NCI-H524 (cell line): ENCODE results near the gene PTBP3.
A peak's percentile ranks its signal among the peaks of the same experiment; 100 is the strongest.
"Not testable (repeated sequence)": the region's sequence is repeated elsewhere in the genome, so short reads cannot be mapped to it uniquely, and the experiment has no call there.

Experiments
- DNase-seq, 2 experiments: peaks; one replicate each; lab custom pipeline; 2025; lab: John Stamatoyannopoulos, UW

Gene PTBP3

DNA sequence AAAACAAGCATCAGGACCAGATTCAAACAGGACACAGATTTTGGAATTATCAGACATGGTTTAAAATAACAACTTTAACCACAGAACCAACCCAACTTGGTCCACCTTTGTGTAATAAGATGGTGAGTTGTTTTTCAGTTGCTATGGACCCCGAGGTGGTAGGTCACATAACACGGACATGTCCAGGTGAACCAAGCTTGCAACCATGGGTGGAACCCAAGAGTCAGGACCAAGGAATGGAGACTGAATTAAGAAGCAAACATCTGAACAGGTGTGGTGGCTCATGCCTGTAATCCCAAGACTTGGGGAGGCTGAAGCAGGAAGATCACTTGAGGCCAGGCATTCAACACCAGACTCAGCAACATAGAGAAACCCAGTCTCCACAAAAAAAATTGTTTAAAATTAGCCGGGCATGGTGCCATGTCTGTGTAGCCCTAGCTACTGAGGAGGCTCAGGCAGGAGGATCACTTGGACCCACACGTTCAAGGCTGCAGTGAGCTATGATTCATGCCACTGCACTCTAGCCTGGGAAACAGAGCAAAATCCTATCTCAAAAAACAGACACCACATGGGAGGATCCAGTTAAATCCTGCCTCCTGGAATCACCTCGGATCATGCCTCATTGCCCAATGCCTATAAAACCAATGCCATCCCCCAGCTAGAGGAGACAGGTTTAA lies 10.6 kb downstream of the PTBP3 start:
- DNase-seq = no peak

DNA sequence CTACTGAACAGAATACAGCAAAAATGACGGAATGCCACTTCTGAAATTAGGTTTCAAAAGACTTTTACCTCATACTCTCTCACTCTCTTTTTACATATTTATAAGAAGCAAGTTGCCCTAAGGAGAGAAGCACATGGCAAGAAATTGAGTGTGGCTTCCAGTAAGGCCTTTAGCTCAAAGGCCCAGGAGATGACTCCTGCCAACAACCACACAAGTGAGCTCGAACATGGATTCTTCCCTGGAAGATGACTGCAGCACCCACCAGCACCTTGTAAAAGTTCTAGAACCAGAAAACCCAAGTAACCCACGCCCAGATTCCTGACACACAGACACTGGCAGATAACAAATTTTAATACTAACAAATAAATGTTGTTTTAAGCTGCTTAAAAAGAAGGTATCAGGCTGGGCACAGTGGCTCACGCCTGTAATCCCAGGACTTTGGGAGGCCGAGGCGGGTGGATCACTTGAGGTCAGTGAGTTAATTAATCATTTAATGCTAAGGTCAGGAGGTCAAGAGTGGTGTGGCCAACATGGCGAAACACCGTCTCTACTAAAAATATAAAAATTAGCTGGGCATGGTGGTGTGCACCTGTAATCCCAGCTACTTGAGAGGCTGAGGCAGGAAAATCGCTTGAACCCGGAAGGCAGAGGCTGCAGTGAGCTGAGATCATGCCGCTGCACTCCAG lies 17.0 kb downstream of the PTBP3 start:
- DNase-seq = no peak

DNA sequence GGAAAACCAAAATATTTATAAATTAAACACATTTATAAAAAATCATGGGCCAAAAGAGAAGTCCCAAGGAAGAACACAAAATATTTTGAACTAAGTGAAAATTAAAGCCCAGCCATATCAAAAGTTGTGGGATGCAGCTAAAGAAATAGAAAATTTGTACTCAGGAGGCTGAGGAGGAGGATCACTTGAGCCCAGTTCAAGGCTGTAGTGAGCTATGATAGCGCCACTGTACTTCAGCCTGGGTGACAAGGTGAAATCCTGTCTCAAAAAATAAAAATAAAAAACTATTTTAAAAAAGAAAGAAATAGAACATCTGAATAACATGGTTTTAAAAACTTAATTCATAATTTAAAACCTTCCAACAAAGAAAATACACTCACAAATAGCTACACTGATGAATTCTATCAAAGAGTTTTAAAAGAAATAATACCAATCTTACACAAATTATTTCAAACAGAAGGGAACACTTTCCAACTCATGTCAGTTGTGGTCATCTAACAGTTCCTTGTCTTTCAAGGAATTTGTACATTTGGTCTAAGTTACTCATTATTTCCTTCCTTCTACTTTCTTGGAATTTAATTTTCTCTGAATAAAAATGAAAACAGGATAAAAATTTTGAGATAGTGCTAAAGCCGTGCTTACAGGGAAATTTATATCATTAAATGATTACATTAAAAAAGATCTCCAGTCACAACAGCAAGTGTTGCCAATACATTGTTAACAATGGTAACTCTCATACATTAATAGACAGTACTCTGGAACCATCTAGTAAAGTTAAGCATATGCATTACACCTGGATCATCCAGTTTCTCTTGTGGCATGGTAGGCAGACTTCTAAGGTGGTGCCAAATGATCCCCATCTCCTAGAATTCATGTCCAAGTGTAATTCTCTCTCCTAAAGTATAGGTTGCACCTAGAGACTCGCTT lies 17.8 kb downstream of the PTBP3 start:
- DNase-seq = no peak

DNA sequence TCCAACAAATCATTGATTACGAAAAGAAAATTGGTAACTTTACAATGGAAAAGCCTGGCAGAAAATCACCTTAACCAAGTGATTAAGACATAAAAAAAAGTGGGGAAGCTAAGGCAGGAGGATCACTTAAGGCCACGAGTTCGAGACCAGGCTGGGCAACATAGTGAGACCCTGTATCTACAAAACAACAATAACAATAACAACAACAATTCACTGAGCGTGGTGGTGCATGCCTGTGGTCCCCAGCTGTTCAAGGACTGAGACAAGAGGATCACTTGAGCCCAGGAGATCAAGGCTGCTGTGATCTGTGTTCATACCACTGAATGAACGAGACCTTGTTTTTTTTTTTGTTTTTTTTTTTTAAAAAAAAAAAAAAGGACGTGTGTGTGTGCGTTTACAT lies 21.3 kb downstream of the PTBP3 start:
- no peak for DNase-seq

DNA sequence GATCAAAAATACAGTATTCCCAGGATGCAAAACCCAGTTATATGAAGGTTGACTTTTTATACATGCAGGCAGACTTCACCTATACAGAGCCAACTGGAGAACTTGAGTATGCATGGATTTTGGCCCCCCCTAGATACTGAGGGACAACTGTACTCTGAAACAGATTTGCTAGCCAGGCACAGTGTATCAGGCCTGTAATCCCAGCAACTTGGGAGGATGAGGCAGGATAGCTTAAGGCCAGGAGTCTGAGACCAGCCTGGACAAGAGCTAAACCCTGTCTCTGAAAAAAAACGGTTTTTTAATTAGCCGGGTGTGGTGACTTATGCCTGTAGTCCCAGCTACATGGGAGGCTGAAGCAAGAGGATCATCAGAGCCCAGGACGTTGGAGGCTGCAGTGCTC lies 21.9 kb downstream of the PTBP3 start:
- DNase-seq = no peak

DNA sequence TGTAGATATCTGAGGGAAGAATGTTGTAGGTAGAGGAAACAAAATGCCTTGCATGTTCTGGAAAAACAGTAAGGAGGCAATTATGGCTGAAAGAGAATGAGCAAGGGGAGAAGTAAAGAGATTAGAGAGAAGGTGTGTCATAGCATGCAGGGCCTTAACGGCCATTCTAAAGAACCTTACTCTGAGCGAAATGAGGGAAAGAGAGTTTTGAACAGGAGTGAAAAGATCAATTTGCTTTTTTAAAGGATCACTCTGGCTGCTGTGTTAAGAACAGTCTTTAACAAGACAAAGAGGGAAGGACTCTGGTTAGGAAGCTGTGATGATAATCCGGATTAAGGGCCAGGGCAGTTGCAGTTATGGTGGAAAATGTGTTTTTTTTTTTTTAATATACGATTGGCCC lies 22.6 kb downstream of the PTBP3 start:
- DNase-seq = peak in 1 of 2 experiments; percentile 68

DNA sequence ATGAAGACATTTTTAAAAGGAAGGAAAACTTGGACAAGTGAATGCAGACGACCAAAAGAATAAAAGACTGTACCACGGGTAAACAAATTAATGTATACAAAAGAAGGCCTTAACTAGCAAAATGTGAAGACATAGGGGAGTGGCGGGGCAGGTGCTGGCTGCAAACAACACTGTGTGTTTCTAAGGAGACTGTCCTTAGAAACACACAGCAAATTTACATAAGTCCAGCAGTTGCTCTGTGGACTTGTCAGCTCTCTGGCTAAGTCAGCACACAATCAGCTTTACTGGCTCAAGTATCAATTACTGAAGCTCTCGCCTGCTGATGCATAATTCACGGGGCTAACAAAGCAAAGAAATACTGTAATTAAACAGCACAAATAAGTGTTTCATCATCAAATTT lies 24.8 kb downstream of the PTBP3 start:
- peak in 1 of 2 experiments; percentile 82 for DNase-seq

DNA sequence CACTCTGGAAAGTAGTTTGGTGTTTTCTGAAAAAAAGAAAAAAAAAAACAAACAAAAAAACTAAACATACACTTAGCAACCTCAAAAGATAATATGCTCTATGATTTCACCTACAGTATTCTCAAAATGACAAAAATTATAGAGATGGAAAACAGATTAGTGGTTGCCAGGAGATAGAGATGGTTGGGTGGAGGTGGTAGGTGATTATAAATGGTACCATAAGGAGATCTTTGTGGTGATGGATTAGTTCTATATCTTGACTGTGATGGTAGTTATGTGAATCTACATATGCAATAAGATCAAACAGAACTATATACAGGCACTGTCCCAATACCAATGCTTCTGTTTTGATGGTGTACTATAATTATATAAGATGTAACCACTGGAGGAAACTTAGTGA lies 32.0 kb downstream of the PTBP3 start:
- DNase-seq = no peak

DNA sequence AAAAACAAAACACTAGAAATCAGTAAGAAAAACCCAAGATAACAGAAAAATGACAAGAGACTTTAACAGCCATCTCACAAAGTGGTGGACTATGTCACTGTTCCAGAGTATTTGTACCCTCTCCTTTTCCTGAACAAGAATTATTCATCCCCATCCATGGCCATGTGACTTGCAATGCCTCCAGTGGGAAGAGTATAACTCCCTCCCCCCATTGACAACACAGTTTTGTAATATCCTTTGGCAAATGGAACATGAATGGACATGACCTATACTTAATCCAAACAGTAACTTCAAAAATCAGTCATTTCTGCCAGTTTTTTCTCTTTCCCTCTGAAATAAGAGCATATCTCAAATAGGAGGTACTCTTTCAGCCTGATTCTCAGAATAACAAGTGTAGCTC lies 33.9 kb downstream of the PTBP3 start:
- DNase-seq = no peak

DNA sequence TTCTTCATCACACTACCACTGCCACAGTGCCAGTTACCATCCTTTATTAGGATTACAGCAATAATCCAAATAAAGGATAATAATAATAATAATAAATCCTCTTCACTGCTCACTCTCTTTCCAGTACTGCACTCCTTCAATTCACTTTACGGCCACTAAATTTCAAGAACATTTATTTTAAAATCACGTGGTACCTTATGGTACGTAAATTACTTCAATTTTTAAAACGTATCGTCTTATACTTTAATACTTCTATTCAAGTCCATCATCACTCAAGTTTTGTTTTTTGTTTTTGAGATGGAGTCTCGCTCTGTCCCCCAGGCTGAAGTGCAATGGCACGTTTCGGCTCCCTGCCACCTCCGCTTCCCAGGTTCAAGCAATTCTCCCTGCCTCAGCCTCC lies 36.5 kb downstream of the PTBP3 start:
- no peak for DNase-seq

DNA sequence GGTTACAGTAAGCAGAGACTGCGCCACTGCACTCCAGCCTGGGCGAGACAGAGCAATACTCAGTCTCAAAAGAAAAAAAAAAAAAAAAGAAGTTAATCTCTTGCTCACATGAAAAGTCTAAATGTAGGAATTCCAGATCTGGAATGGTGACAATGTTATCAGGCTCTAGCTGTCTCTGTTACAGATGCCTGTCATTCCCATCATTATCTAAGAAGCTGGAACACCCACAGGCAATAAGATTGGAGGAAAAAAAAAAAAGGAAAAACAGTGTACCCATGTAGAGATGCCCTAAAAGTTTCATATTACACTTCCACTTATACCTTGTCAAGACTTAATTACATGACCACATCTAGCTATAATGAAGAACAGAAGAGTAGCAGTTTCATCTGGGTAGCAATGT lies 38.2 kb downstream of the PTBP3 start:
- DNase-seq = no peak

DNA sequence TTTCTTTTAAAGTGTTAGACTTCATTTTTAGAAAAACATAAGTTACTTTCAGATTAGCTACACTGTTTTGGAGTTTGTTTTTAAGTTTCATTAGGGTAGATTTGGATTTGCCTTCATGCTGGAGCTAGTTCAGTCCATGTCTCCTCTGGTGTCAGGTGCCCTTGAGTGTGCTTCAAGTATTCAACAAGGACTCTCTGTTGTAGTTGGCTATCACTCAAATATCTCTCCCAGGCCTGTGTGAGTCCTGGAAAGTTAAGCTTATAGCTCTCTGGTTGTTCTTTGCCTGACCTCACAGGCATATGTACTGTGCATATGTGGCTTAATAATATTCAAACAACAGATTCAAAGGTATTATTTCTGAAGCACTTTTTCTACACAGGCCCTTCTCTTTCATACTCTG lies 45.4 kb downstream of the PTBP3 start:
- peak in 1 of 2 experiments; percentile 14 for DNase-seq

DNA sequence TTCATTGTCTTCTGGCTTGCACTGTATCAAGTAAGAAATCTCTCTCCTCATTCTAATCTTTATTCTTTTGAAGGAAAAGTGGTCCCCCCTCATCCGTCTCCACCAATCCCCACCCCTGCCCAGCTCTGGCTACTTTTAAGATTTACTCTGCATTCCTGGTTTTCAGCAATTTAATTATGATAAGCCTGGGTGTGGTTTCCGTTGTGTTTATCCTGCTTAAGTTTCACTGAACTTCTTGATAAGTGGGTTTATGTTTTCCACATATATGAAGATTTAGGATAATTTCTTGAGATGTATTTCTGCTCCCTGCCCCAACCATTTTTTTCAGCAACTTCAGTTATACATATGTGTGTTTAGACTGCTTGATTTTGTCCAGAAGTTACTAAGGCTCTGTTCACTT lies 46.5 kb downstream of the PTBP3 start:
- DNase-seq = no peak

DNA sequence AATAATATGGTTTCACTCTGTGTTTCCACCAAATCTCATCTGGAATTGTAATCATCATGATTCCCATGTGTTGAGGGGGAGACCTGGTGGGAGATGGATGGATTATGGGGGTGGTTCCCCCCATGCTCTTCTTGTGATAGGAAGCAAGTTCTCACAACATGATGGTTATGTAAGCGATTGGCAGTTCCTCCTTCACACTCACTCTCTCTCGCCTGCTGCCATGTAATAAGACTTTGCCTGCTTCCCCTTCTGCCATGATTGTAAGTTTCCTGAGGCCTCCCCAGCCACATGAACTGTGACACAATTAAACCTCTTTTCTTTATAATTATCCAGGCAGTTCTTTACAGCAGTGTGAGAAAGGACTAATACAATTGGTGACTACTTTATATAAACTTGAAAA lies 48.4 kb downstream of the PTBP3 start:
- no peak for DNase-seq

DNA sequence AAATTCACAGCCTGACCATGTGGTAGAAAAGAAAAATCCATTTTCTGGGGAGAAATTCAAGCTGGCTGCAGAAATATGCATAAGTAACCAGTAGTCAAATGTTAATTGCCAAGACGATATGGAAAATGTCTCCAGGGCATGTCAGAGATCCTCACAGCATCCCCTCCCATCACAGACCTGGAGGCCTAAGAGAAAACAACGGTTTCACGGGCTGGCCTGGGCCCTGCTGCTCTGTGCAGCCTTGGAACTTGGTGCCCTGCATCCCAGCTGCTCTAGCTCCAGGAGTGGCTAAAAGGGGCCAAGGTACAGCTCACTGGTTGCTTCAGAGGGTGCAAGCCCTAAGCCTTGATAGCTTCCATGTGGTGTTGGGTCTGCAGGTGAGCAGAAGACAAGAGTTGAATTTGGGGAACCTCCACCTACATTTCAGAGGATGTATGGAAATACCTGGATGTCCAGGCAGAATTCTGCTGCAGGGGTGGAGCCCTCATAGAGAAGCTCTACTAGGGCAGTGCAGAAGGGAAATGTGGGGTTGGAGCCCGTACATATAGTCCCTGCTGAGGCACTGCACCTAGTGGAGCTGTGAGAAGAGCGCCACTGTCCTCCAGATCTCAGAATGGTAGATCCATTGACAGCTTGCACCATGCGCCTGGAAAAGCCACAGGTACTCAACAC lies 49.7 kb downstream of the PTBP3 start:
- DNase-seq = no peak

DNA sequence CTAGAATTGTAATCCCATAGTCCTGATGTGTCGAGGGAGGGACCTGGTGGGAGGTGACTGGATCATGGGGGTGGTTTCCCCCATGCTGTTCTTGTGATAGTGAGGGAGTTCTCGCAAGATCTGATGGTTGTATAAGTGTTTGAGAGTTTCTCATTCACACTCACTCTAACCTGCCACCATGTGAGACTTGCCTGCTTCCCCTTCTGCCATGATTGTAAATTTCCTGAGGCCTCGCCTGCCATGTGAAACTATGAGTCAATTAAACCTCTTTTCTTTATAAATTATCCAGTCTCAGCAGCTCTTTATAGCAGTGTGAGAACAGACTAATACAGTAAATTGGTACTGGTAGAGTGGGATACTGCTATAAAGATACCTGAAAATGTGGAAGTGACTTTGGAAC lies 50.6 kb downstream of the PTBP3 start:
- DNase-seq = not testable (repeated sequence)

DNA sequence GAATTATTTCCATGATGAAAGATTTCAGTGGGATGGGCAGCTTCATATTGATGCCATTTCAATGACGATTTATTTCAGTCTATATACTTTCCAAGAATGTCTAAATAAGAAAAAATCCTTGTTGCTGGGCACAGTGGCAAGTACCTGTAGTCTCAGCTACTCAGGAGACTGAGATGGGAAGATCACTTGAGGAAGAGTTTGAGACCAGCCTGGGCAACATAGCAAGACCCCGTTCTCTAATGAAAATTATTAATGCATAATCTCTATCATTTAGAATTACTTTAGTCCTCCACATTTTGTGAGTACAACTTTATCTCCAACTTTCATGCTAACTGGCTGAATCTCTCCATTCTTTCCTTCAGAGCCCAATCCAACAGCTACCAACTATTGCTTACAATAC lies 52.5 kb downstream of the PTBP3 start:
- no peak for DNase-seq

DNA sequence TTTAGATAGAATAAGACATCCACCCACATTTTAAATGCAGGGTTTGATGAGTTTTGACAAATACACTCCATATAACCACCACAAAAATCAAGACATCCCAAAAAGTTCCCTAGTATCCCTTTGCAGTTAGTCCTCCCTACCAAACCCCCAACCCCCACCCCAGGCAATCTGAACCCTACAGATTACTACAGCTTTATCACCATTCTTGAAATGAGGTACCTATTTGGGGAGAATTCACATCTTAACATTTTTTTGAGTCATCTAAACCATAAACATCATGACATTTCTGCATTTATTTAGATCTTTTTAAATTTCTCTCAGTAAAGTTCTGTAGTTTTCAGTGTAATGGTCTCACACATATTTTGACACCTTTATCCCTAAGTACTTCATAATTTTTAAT lies 53.9 kb downstream of the PTBP3 start:
- DNase-seq = no peak

DNA sequence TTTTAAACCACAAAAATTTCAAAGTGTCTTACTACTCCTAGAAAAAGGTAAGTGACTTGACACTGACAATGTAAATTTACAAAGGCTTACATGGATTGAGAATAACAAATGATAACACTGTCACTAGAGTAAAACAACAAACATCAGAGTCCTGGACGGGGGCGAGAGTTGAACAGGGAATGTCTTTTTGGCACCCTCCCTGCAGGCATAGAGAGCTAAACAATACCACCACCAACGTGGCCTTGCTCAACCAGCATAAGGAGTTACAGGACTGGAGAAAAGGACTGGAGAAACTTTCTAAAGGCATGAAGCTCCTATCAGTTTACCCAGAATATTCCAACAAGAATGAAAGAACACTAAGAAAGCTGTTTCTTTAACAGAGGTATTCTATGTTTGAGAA lies 55.3 kb downstream of the PTBP3 start:
- DNase-seq = no peak

DNA sequence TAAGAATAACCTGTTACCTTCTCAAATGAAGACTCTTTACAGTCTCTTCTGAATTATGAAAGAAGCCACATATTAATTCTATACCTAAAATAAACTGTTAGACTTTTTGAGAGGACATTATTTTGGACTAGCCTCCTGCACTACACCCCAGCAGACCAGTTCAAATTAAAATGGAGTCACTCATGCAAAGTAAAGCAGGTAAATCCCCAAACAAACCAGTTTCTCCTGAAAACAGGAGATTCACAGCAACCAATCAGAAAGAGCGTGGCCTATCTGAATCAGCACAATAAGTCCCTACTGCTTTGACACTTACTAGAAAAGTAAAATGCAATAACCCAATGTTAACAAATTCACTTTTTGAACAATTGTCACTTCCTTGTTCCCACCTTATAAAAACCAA lies 58.8 kb downstream of the PTBP3 start:
- no peak for DNase-seq

DNA sequence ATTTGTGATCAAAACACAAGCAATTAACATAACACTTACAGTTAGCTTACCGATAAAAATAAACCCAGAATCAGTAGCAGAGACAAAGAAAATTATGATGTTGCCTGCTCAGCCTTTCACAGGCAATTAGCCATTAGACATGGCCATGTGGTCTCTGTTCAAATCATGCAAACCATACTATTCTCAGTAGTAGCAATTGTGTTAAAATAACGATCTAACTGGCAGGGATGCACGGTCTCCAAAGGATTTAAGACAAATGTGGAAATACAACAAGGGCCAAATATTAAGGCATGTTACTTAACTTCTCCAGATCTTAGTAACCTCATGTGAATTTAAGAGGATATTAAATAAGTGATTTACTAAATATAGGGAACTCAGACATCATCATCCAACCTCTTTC lies 59.5 kb downstream of the PTBP3 start:
- no peak for DNase-seq

DNA sequence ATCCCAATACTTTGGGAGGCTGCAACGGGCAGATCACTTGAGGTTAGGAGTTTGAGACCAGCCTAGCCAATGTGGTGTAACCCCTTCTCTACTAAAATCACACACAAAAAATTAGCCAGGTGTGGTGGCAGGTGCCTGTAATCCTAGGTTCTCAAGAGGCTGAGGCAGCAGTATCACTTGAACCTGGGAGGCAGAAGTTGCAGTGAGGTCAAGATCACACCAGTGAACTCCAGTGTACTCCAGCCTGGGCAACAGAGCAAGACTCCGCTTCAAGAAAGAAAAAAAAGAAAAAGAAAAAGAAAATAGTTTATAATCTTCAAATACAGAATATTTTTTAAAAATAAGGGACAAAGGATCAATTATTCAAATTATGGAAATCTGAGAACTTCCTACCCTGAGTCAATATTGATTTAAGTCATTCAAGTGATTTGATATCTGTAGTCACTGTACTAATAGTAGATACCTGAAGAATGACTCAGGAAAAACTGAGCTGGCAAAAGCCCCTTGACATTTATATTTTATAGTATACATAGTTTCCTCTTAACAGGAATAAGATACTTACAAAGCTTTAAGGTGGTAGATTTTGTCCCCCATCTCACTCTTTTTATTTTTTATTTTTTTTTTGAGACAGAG lies 61.8 kb downstream of the PTBP3 start:
- DNase-seq = no peak
